WTC11 (cell line): ENCODE measurements around the gene SHISA9. TPM values are rescaled to one million over a fixed set of nuclear protein-coding genes. Genes with fewer than 3 reads are reported as not detected.

Experiments used
- ATAC-seq: fragments of 200-7000 bp; cut with Tn5 transposase; 2 replicates; pipeline ENCODE4 v1.10.0; 2021; ENCODE audit warnings: mild to moderate bottlenecking, moderate library complexity
- CTCF ChIA-PET: fragments of 300-600 bp; sonication (Branson Sonifier 250); formaldehyde crosslinking; loops from one replicate; lab custom pipeline; 2021; ENCODE audit warnings: antibody characterized with exemption; lab: Charles Lee
- POLR2A ChIA-PET: fragments of 350-600 bp; sonication (Branson Sonifier 250); formaldehyde crosslinking; loops from one replicate; lab custom pipeline; 2021; ENCODE audit warnings: antibody characterized with exemption; lab: Charles Lee
- DNase-seq: peaks from one replicate; pipeline ENCODE4 v3.0.0; 2021; ENCODE audit warnings: low spot score
- H3K27ac Mint-ChIP-seq: 2 replicates; pipeline ENCODE4 v1.8.0; 2021; ENCODE audit warnings: mixed read lengths
- H3K27me3 Mint-ChIP-seq: 2 replicates; pipeline ENCODE4 v1.8.0; 2021; ENCODE audit warnings: low read depth, mild to moderate bottlenecking, moderate library complexity, mixed read lengths
- H3K36me3 Mint-ChIP-seq: 2 replicates; pipeline ENCODE4 v1.8.0; 2021; ENCODE audit warnings: mixed read lengths
- H3K4me1 Mint-ChIP-seq: 2 replicates; pipeline ENCODE4 v1.8.0; 2022; ENCODE audit warnings: mixed read lengths
- H3K4me3 Mint-ChIP-seq: 2 replicates; pipeline ENCODE4 v1.8.0; 2021; ENCODE audit warnings: mild to moderate bottlenecking, moderate library complexity, mixed read lengths
- H3K9me3 Mint-ChIP-seq: 2 replicates; pipeline ENCODE4 v1.8.0; 2021; ENCODE audit warnings: mixed read lengths
- CDX4 ChIP-seq: fragments of 250-450 bp; sonication (Bioruptor Pico); IDR thresholded peaks from 2 replicates; pipeline ENCODE4 v1.9.0; 2021; ENCODE audit warnings: moderate library complexity, mild to moderate bottlenecking, inconsistent platforms, borderline replicate concordance
- E2F4 ChIP-seq: sonication (generic); formaldehyde crosslinking; IDR thresholded peaks from 2 replicates; pipeline ENCODE4 v1.8.1; 2022; ENCODE audit warnings: low read depth, mild to moderate bottlenecking, moderate library complexity, missing genetic modification reagents, borderline replicate concordance
- FOXP4 ChIP-seq: sonication (generic); formaldehyde crosslinking; IDR thresholded peaks from 2 replicates; pipeline ENCODE4 v1.8.0; 2022; ENCODE audit warnings: mild to moderate bottlenecking, missing genetic modification reagents
- HMGXB4 ChIP-seq: sonication (generic); formaldehyde crosslinking; IDR thresholded peaks from 2 replicates; pipeline ENCODE4 v1.8.1; 2023; ENCODE audit warnings: mild to moderate bottlenecking, moderate library complexity, missing genetic modification reagents
- IRF1 ChIP-seq: sonication (generic); formaldehyde crosslinking; IDR thresholded peaks from 2 replicates; pipeline ENCODE4 v1.8.0; 2023; ENCODE audit warnings: missing genetic modification reagents
- MXD4 ChIP-seq: fragments of 250-450 bp; sonication (Bioruptor Pico); IDR thresholded peaks from 2 replicates; pipeline ENCODE4 v1.8.0; 2021; ENCODE audit warnings: mild to moderate bottlenecking, moderate library complexity, borderline replicate concordance
- SMAD3 ChIP-seq: sonication (generic); formaldehyde crosslinking; IDR thresholded peaks from 2 replicates; pipeline ENCODE4 v1.8.0; 2022; ENCODE audit warnings: missing genetic modification reagents, mild to moderate bottlenecking, borderline replicate concordance
- STAT6 ChIP-seq: sonication (generic); formaldehyde crosslinking; conservative IDR thresholded peaks from 2 replicates; pipeline ENCODE4 v1.8.1; 2023; ENCODE audit warnings: mild to moderate bottlenecking, low read depth, missing genetic modification reagents, moderate library complexity
- TP53 ChIP-seq: sonication (generic); formaldehyde crosslinking; IDR thresholded peaks from 2 replicates; pipeline ENCODE4 v1.8.1; 2023; ENCODE audit warnings: mild to moderate bottlenecking, missing genetic modification reagents
- ZMAT4 ChIP-seq: fragments of 250-450 bp; sonication (Bioruptor Pico); IDR thresholded peaks from 2 replicates; pipeline ENCODE4 v1.9.0; 2021; ENCODE audit warnings: mild to moderate bottlenecking
- total RNA-seq: library from RNA; stranded (reverse); gene quantifications from 3 replicates; pipeline ENCODE4 v1.2.3, GENCODE V29; 2021

The SHISA9 gene
- total RNA-seq, 1 experiment from 2014 or later = 37.5 TPM

GRCh38 chr16:12868169-12868568 lies 33.2 kb upstream of the SHISA9 start (continued):
- TF ChIP-seq STAT6 (CRISPR knock-in tag) = no peak
- TF ChIP-seq CDX4 = no peak

GRCh38 chr16:12868788-12869187 lies 32.6 kb upstream of the SHISA9 start:
- peaks cover 10% of the 10 kb centered on the region for H3K9me3 Mint-ChIP-seq
- peaks cover 2% of the 10 kb centered on the region; the same call in 1 of the 2 replicates for H3K27me3 Mint-ChIP-seq
- H3K4me1 Mint-ChIP-seq = no peaks in the 10 kb centered on the region
- no peak for DNase-seq
- ChIA-PET POLR2A (interaction anchor here (0.7 kb wide), 1 partner anchor 40 kb away, joined by 3 read pairs; no protein-coding TSS in a partner anchor), CTCF (no interaction called here)
- TF ChIP-seq FOXP4 (CRISPR knock-in tag) (no peak), IRF1 (CRISPR knock-in tag) (no peak), E2F4 (CRISPR knock-in tag) (no peak), SMAD3 (CRISPR knock-in tag) (no peak), ZMAT4 (CRISPR knock-in tag) (no peak)
- no peak overlapping the region for H3K27ac Mint-ChIP-seq
- ATAC-seq = no peak
- no peak overlapping the region for H3K4me3 Mint-ChIP-seq
- peaks cover 4% of the 10 kb centered on the region; the same call in 1 of the 2 replicates for H3K36me3 Mint-ChIP-seq

GRCh38 chr16:12869698-12870427 lies 31.5 kb upstream of the SHISA9 start:
- ATAC-seq = no peak
- TF ChIP-seq MXD4 (CRISPR knock-in tag) (no peak), IRF1 (CRISPR knock-in tag) (no peak), TP53 (CRISPR knock-in tag) (no peak), HMGXB4 (CRISPR knock-in tag) (no peak), SMAD3 (CRISPR knock-in tag) (no peak)
- no peak overlapping the region for H3K27ac Mint-ChIP-seq

More at GRCh38 chr16:12869698-12870427, 31.5 kb upstream of the SHISA9 start:
- H3K4me1 Mint-ChIP-seq = peaks cover 7% of the 10 kb centered on the region
- no peak for DNase-seq
- POLR2A ChIA-PET = no interaction called here
- H3K36me3 Mint-ChIP-seq = peaks cover 4% of the 10 kb centered on the region; the same call in 1 of the 2 replicates
- CTCF ChIA-PET = interaction anchor here (0.6 kb wide), 1 partner anchor 11 kb away, joined by 3 read pairs; no protein-coding TSS in a partner anchor
- peaks cover 10% of the 10 kb centered on the region for H3K9me3 Mint-ChIP-seq
- peaks cover 2% of the 10 kb centered on the region; the same call in 1 of the 2 replicates for H3K27me3 Mint-ChIP-seq
- H3K4me3 Mint-ChIP-seq = no peak overlapping the region
